ENCODE results near the gene IL1B.
A peak's percentile ranks its signal among the peaks of the same experiment; 100 is the strongest.

IL1B gene

GRCh38 chr2:112831513-112831845 is 5.1 kb downstream of the IL1B start:
- no peak overlapping the region for H3K27ac ChIP-seq
- no peak overlapping the region for H3K4me3 ChIP-seq

- Histone ChIP-seq H3K27ac (no peak overlapping the region), H3K4me3 (no peak overlapping the region)
Observed at GRCh38 chr2:112830682-112831512, 5.7 kb downstream of the IL1B start.

GRCh38 chr2:112829961-112830681 is 6.5 kb downstream of the IL1B start:
- H3K27ac ChIP-seq = no peak overlapping the region
- H3K4me3 ChIP-seq = no peak overlapping the region

- no peak overlapping the region for H3K27ac ChIP-seq
- H3K4me3 ChIP-seq = no peak overlapping the region
Observed at GRCh38 chr2:112829101-112829960, 7.2 kb downstream of the IL1B start.

- H3K27ac ChIP-seq = no peak overlapping the region
- H3K4me3 ChIP-seq = no peak overlapping the region
Observed at GRCh38 chr2:112828251-112828691, 8.3 kb downstream of the IL1B start.

GRCh38 chr2:112827604-112828185 is 8.9 kb downstream of the IL1B start:
- Histone ChIP-seq H3K27ac (no peak overlapping the region), H3K4me3 (no peak overlapping the region)

- H3K27ac ChIP-seq = no peak overlapping the region
- H3K4me3 ChIP-seq = no peak overlapping the region
Observed at GRCh38 chr2:112827009-112827408, 9.6 kb downstream of the IL1B start.

GRCh38 chr2:112825706-112826105 is 10.9 kb downstream of the IL1B start:
- no peak overlapping the region for H3K27ac ChIP-seq
- no peak overlapping the region for H3K4me3 ChIP-seq

GRCh38 chr2:112824694-112825085 is 11.9 kb downstream of the IL1B start:
- no peak overlapping the region for H3K4me3 ChIP-seq
- no peak overlapping the region for H3K27ac ChIP-seq

- no peak overlapping the region for H3K4me3 ChIP-seq
- H3K27ac ChIP-seq = no peak overlapping the region
Observed at GRCh38 chr2:112821682-112822081, 14.9 kb downstream of the IL1B start.

- H3K4me3 ChIP-seq = no peak overlapping the region
Observed at GRCh38 chr2:112821142-112821541, 15.4 kb downstream of the IL1B start.

GRCh38 chr2:112820343-112820742 is 16.2 kb downstream of the IL1B start:
- Histone ChIP-seq H3K27ac (no peak overlapping the region), H3K4me3 (no peak overlapping the region)

More at GRCh38 chr2:112821142-112821541, 15.4 kb downstream of the IL1B start:
- no peak overlapping the region for H3K27ac ChIP-seq

- Histone ChIP-seq H3K4me3 (no peak overlapping the region), H3K27ac (no peak overlapping the region)
Observed at GRCh38 chr2:112819081-112819480, 17.5 kb downstream of the IL1B start.

GRCh38 chr2:112818094-112818902 is 18.3 kb downstream of the IL1B start:
- H3K27ac ChIP-seq = no peak overlapping the region
- no peak overlapping the region for H3K4me3 ChIP-seq

- H3K27ac ChIP-seq = no peak overlapping the region
Observed at GRCh38 chr2:112817082-112817689, 19.4 kb downstream of the IL1B start.

GRCh38 chr2:112814278-112814677 is 22.3 kb downstream of the IL1B start:
- H3K27ac ChIP-seq = peak overlapping the region in 1 of 21 experiments; percentile 30

More at GRCh38 chr2:112817082-112817689, 19.4 kb downstream of the IL1B start:
- H3K4me3 ChIP-seq = no peak overlapping the region

GRCh38 chr2:112813280-112813966 is 23.2 kb downstream of the IL1B start:
- Histone ChIP-seq H3K4me3 (no peak overlapping the region), H3K27ac (peak overlapping the region in 1 of 21 experiments; percentile 30)

More at GRCh38 chr2:112814278-112814677, 22.3 kb downstream of the IL1B start:
- no peak overlapping the region for H3K4me3 ChIP-seq
